Left cardiac atrium (tissue), 4 donors: ENCODE measurements around the gene GLA. TPM values are rescaled to one million over a fixed set of nuclear protein-coding genes. Genes with fewer than 3 reads are reported as not detected.

ENCODE experiments used
- ATAC-seq, 2 donors: fragments of 200-7000 bp; cut with Tn5 transposase; one replicate each; pipeline ENCODE4 v1.9.1; 2020; ENCODE audit warnings: mild to moderate bottlenecking in 2 of 2, moderate library complexity in 2 of 2
- DNase-seq: peaks from one replicate; pipeline ENCODE4 v3.0.0-alpha.2; 2020
- intact Hi-C, 2 donors: fragments of 100-400 bp; cut with DNase I; formaldehyde crosslinking; loops; one replicate each; pipeline versions ENCODE4 v1.14.1 to v1.15.1; 2022 to 2023
- long read RNA-seq: library from polyadenylated mRNA; unstranded; transcript quantifications from one replicate; pipeline ENCODE4 v2.0.0, GENCODE V29; 2021
- total RNA-seq, 2 donors: library from RNA; stranded (reverse); fragmentation: NEBNext Ultra II Directional; extraction: Animal tissue kit (Norgen Biotek cat#: 25700); gene quantifications; one replicate each; pipeline ENCODE4 v1.2.1, GENCODE V29; 2021
- donor health status: DM: no; HTN: yes; CAD: no.
- donor health status: DM: no; HTN: yes; CAD: no; lungs with severe emphysema.
- donor health status: DM: yes; HTN: yes; CAD: no.
- donor health status: Dilated cardiomyopathy.

The GLA gene
- total RNA-seq, result 10 to 100 TPM; 17.8 to 23.8 TPM
- long read RNA-seq, partial matches to known transcripts, result 0 of 6 reads
- long read RNA-seq, other reads (novel, unspliced or antisense), result 0 of 6 reads

GRCh38 chrX:101407748-101408531 is at the start of gene GLA, which contains the start of gene HNRNPH2:
GLA (minus strand) TSS chrX:101407925; CDS start chrX:101407903, 22 bp downstream.
HNRNPH2 (plus strand) TSS chrX:101408222; CDS start chrX:101411989, 3,767 bp downstream.
- ATAC-seq (peak; percentile 99), DNase-seq (peak; percentile 91)
- intact Hi-C loops, result no loop called here

- DNase-seq (no peak), ATAC-seq (no peak)
- intact Hi-C loops, result no loop called here
Observed at GRCh38 chrX:101452056-101452455, 44.3 kb upstream of the GLA start.

- intact Hi-C loops, result no loop called here
- peak; percentile 24 to 74 for ATAC-seq
- DNase-seq, result no peak
Observed at GRCh38 chrX:101450961-101451360, 43.2 kb upstream of the GLA start.

DNA sequence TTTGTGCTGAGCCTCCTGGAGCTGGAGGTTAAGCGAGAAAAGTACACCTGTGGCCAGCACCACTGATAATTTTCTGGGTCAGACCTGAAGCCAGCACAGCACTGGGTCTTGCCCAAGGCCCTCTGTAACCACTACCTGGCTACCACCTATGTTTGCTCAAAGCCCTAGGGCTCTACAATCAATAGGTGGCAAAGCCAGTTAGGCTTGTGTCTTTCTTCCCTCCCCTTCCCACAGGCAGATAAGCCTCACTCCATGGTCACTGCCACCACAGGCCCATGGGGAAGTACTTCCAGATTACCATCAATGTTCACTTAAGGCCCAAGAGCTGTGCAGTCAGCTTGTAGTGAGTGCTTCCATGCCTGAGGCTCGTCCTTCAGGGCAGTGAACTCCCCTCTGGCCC is 42.4 kb upstream of the GLA start:
- intact Hi-C loops, result no loop called here
- no peak for DNase-seq
- ATAC-seq, result no peak

DNA sequence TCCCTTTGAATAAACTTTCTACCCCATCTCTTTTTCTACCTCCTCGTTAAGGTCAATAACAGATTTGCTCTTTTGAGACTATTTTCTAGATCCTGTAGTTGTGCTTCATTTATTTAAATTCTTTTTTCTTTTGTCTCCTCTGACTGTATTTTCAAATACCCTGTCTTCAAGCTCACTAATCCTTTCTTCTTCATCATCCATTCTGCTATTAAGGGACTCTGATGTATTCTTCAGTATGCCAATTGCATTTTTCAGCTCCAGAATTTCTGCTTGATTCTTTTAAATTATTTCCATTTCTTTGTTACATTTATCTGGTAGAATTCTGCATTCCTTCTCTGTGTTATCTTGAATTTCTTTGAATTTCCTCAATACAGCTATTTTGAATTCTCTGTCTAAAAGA is 41.6 kb upstream of the GLA start:
- no peak for DNase-seq
- ATAC-seq, result no peak
- intact Hi-C loops, result no loop called here

GRCh38 chrX:101442085-101442484 is 34.4 kb upstream of the GLA start:
- ATAC-seq (peak in 1 of 2 donors; percentile 80), DNase-seq (no peak)
- intact Hi-C loops, result no loop called here

- DNase-seq, result no peak
- ATAC-seq, result no peak
- intact Hi-C loops, result no loop called here
Observed at GRCh38 chrX:101430457-101431078, 22.8 kb upstream of the GLA start.

DNA sequence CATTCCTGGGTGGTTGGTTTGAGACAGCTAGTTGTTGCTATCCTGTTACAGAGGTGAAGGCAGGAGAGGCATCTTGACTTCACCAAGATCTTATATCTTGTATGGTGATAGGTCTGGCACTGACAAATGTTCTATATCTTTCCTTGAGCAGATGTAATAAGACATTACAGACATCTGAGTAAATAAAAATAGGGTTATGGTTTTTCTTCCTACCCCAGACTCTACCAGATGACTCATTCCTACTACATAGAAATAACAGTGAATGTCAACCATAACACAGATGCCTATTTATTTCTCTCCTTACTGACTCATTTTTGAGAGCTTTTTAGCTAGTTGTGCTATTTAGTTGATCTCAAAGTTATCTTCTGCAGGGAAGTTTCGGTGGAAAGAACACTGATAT is 22.2 kb upstream of the GLA start:
- intact Hi-C loops, result loop anchor here in 1 of 2 donors (10.0 kb wide), 1 partner anchor 165 kb away; no protein-coding TSS in a partner anchor
- DNase-seq (no peak), ATAC-seq (no peak)

DNA sequence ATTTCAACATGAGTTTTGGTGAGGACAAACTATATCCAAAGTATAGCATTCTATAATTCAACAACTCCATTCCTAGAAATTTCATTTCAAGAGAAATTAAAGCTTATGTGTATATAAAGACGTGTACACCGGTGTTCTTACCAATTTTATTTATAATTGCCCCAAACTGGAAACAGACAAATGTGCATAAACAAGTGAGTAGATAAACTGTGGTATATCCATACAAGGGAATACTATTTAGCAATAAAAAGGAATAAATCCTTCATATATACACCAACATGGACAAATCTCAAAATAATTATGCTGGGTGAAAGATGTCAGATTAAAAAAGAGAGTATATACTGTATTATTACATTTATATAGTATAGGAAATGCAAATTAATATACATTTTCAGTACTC is 20.2 kb upstream of the GLA start:
- no peak for ATAC-seq
- no peak for DNase-seq
- intact Hi-C loops, result loop anchor here in 1 of 2 donors (10.0 kb wide), 1 partner anchor 167 kb away; no protein-coding TSS in a partner anchor

- no peak for DNase-seq
- ATAC-seq, result no peak
- intact Hi-C loops, result loop anchor here in 1 of 2 donors (5.0 kb wide), 1 partner anchor 378 kb away; no protein-coding TSS in a partner anchor
Observed at GRCh38 chrX:101419489-101419888, 11.8 kb upstream of the GLA start.

- ATAC-seq, result peak; percentile 85 to 88
- DNase-seq, result peak; percentile 80
- intact Hi-C loops, result loop anchor here in 1 of 2 donors (5.0 kb wide), 1 partner anchor 379 kb away; no protein-coding TSS in a partner anchor
Observed at GRCh38 chrX:101417981-101418841, 10.5 kb upstream of the GLA start.

- no peak for ATAC-seq
- intact Hi-C loops, result loop anchor here in 1 of 2 donors (5.0 kb wide), 1 partner anchor 380 kb away; no protein-coding TSS in a partner anchor
- DNase-seq, result no peak
Observed at GRCh38 chrX:101417190-101417589, 9.5 kb upstream of the GLA start.

DNA sequence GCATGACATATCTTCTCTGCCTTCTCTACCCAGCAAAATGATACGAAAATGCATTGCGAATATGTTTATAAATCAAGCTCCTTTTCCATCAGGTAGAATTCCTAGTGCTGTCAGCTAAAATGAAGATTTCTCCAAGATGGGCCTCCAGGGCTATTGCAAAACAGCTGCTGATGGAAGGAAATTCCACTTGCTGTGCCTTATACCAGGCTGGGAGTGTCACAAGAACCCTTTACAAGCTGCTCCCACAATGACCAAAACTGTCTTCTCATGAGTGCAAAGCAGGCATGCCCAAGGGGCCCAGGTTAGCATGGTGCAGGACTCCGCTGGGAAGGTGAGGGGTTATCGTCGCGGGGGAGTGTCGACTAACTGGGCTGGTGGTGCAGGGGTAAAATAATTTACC is 9.0 kb upstream of the GLA start:
- intact Hi-C loops, result loop anchor here in 1 of 2 donors (5.0 kb wide), 1 partner anchor 381 kb away; no protein-coding TSS in a partner anchor
- DNase-seq (no peak), ATAC-seq (no peak)

DNA sequence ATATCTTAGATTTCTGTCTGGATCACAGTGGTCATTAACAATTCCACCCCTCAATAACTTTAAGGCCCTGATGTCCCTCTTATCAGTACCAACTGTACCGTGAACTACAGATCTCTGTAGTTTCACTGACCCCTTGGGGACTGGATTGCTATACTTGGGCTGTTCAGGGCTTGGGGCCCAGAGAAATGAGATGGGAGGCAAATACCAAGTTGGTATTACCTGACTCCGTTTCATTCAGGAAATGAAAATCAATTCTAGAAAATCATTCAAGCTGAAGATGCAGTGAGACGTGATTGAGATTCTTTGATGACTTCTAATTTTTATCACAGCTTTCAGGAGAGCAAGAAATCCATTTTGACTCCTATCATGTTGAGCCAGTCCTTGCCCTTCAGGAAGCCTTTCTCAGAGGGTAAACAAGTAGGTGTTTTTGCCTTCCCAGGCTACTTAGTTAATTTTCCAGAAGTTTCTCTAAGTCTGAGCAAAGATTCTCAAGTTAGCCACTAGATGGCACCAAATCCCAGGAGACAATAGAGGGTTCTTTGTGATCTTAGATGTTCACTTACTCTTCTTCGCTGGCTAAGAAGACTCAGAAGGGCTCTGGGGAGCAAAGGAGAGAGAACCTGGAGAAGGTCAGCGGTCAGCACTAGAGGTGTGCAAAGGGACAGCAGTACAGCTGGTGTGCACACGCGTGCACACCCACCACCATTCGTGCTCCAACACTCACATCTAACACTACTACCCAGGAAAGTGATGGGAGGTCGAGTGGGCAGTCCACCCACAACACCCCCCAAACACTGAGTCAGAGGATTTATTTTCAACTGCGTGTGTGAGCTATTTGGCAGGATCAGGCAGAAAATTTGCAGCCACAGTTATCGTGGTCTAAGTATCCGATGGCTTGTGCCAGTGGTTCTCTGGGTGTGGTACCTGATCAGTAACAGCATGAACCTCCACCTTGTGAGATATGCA is 7.7 kb upstream of the GLA start:
- peak; percentile 27 to 42 for ATAC-seq
- DNase-seq, result no peak
- intact Hi-C loops, result loop anchor here in 1 of 2 donors (5.0 kb wide), 1 partner anchor 382 kb away; no protein-coding TSS in a partner anchor

- intact Hi-C loops, result no loop called here
Observed at GRCh38 chrX:101411984-101412383, 4.3 kb upstream of the GLA start.

GRCh38 chrX:101410461-101410860 is 2.7 kb upstream of the GLA start:
- ATAC-seq (no peak), DNase-seq (no peak)
- intact Hi-C loops, result no loop called here

More at GRCh38 chrX:101411984-101412383, 4.3 kb upstream of the GLA start:
- ATAC-seq (no peak), DNase-seq (no peak)

DNA sequence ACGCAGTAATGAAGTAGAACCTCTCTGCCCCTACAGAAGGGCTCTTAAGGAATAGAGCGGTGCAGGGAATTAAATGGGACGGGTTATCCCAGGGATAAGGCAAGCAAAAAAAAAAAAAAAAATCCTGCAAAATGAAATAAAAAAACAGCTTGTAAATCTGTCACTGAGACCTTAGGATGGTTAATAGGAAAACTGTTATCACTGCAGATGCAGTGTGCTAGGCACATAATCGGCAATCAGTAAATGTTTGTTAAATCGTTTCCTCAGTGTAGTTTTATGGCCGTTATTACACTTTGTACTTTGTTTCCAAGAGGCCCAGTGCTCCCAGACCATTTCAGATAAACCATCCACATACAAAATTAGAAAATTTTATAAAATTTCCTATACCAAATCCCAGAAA is 1.3 kb upstream of the GLA start:
- intact Hi-C loops, result no loop called here
- DNase-seq, result no peak
- no peak for ATAC-seq

- peak in 1 of 2 donors; percentile 38 for ATAC-seq
- intact Hi-C loops, result no loop called here
- DNase-seq, result no peak
Observed at GRCh38 chrX:101408532-101408841, 762 bp upstream of the GLA start.
